Mesodermal cell (in vitro differentiated cells): ENCODE measurements around the gene RARB.

ENCODE experiments used
- H3K27ac ChIP-seq: 2 replicates; pipeline ENCODE4 v1.7.0; 2013; ENCODE audit warnings: mild to moderate bottlenecking, low read depth, low read length, moderate library complexity; ENCODE audit not compliant: severe bottlenecking
- H3K36me3 ChIP-seq: 2 replicates; pipeline ENCODE4 v1.7.1; 2013; ENCODE audit warnings: mild to moderate bottlenecking, low read length, moderate library complexity; ENCODE audit not compliant: control insufficient read depth, insufficient read depth
- H3K4me1 ChIP-seq: one replicate; pipeline ENCODE4 v1.7.1; 2013; ENCODE audit warnings: mild to moderate bottlenecking, low read length; ENCODE audit not compliant: insufficient read depth, control insufficient read depth, poor library complexity, severe bottlenecking
- H3K4me3 ChIP-seq: 2 replicates; pipeline ENCODE4 v1.7.0; 2013; ENCODE audit warnings: low read length, control low read depth, mild to moderate bottlenecking; ENCODE audit not compliant: insufficient read depth, poor library complexity, severe bottlenecking; ENCODE audit errors: extremely low read depth
- H3K9me3 ChIP-seq: 2 replicates; pipeline ENCODE4 v1.7.1; 2013; ENCODE audit warnings: mild to moderate bottlenecking, low read length, moderate library complexity; ENCODE audit not compliant: control insufficient read depth
- WGBS, 2 experiments: methylation state at CpG; one replicate each; pipeline ENCODE4 v1.1.5; 2013; ENCODE audit warnings: missing lambda C conversion rate in 2 of 2; ENCODE audit not compliant: insufficient coverage in 2 of 2; 5-methylcytosine and 5-hydroxymethylcytosine counted together

Gene RARB

GRCh38 chr3:25456723-25457670 is 28.9 kb downstream of the RARB start:
- H3K36me3 ChIP-seq = peaks cover 7% of the 10 kb centered on the region
- H3K4me3 ChIP-seq = no peak overlapping the region
- WGBS, 2 experiments = 71 to 100% methylated on average over 1 of the region's 7 CpGs
- peaks cover 53% of the 10 kb centered on the region for H3K4me1 ChIP-seq
- no peaks in the 10 kb centered on the region for H3K9me3 ChIP-seq
- no peak overlapping the region for H3K27ac ChIP-seq

- Histone ChIP-seq H3K4me3 (no peak overlapping the region), H3K4me1 (peaks cover 55% of the 10 kb centered on the region)
- WGBS, 2 experiments = 67 to 100% methylated on average over 1 of the region's 7 CpGs
Observed at GRCh38 chr3:25457671-25458419, 29.8 kb downstream of the RARB start.

GRCh38 chr3:25458420-25458814 is 30.4 kb downstream of the RARB start:
- no peak overlapping the region for H3K27ac ChIP-seq
- WGBS, 2 experiments = 100% methylated on average over 1 of the region's 2 CpGs; no CpG with 5 or more reads in 1 of the 2 experiments
- peaks cover 7% of the 10 kb centered on the region for H3K36me3 ChIP-seq

More at GRCh38 chr3:25457671-25458419, 29.8 kb downstream of the RARB start:
- Histone ChIP-seq H3K9me3 (no peaks in the 10 kb centered on the region), H3K27ac (no peak overlapping the region), H3K36me3 (peaks cover 7% of the 10 kb centered on the region)

GRCh38 chr3:25460751-25461150 is 32.7 kb downstream of the RARB start:
- Histone ChIP-seq H3K4me1 (peaks cover 30% of the 10 kb centered on the region), H3K4me3 (no peak overlapping the region), H3K36me3 (peaks cover 7% of the 10 kb centered on the region), H3K27ac (no peak overlapping the region), H3K9me3 (no peaks in the 10 kb centered on the region)
- WGBS, 2 experiments = 88 to 89% methylated on average over 1 to 2 of the region's 2 CpGs

More at GRCh38 chr3:25458420-25458814, 30.4 kb downstream of the RARB start:
- Histone ChIP-seq H3K4me1 (peaks cover 53% of the 10 kb centered on the region), H3K4me3 (no peak overlapping the region), H3K9me3 (no peaks in the 10 kb centered on the region)

GRCh38 chr3:25461946-25462345 is 33.9 kb downstream of the RARB start:
- no peak overlapping the region for H3K27ac ChIP-seq

GRCh38 chr3:25462495-25462894 is 34.4 kb downstream of the RARB start:
- 100% methylated on average over 1 of the region's 1 CpG; no CpG with 5 or more reads in 1 of the 2 experiments for WGBS, 2 experiments
- H3K4me3 ChIP-seq = no peak overlapping the region
- H3K36me3 ChIP-seq = peaks cover 7% of the 10 kb centered on the region
- H3K4me1 ChIP-seq = peaks cover 14% of the 10 kb centered on the region
- no peak overlapping the region for H3K27ac ChIP-seq
- H3K9me3 ChIP-seq = no peaks in the 10 kb centered on the region

More at GRCh38 chr3:25461946-25462345, 33.9 kb downstream of the RARB start:
- peaks cover 7% of the 10 kb centered on the region for H3K36me3 ChIP-seq
- WGBS, 2 experiments = 100% methylated on average over 2 of the region's 3 CpGs; no CpG with 5 or more reads in 1 of the 2 experiments
- no peak overlapping the region for H3K4me3 ChIP-seq
- H3K4me1 ChIP-seq = peaks cover 19% of the 10 kb centered on the region
- no peaks in the 10 kb centered on the region for H3K9me3 ChIP-seq

- H3K4me1 ChIP-seq = peaks cover 16% of the 10 kb centered on the region
- no peaks in the 10 kb centered on the region for H3K9me3 ChIP-seq
- no peak overlapping the region for H3K4me3 ChIP-seq
- H3K36me3 ChIP-seq = peaks cover 7% of the 10 kb centered on the region
- no peak overlapping the region for H3K27ac ChIP-seq
- 80 to 93% methylated on average over 2 of the region's 3 CpGs for WGBS, 2 experiments
Observed at GRCh38 chr3:25463836-25464418, 35.9 kb downstream of the RARB start.

- Histone ChIP-seq H3K9me3 (no peaks in the 10 kb centered on the region), H3K27ac (no peak overlapping the region), H3K4me3 (no peak overlapping the region), H3K4me1 (peaks cover 30% of the 10 kb centered on the region), H3K36me3 (peaks cover 7% of the 10 kb centered on the region)
- 92 to 100% methylated on average over 1 to 4 of the region's 5 CpGs for WGBS, 2 experiments
Observed at GRCh38 chr3:25465266-25465860, 37.3 kb downstream of the RARB start.

- Histone ChIP-seq H3K27ac (peak overlapping the region; percentile 36), H3K9me3 (no peaks in the 10 kb centered on the region), H3K36me3 (no peaks in the 10 kb centered on the region), H3K4me3 (no peak overlapping the region), H3K4me1 (peaks cover 53% of the 10 kb centered on the region)
- WGBS, 2 experiments = 88 to 100% methylated on average over 4 of the region's 6 CpGs
Observed at GRCh38 chr3:25468866-25469319, 40.8 kb downstream of the RARB start.

GRCh38 chr3:25469558-25469957 is 41.5 kb downstream of the RARB start:
- no peaks in the 10 kb centered on the region for H3K9me3 ChIP-seq
- WGBS, 2 experiments = 60 to 83% methylated on average over 2 of the region's 2 CpGs
- H3K36me3 ChIP-seq = no peaks in the 10 kb centered on the region
- H3K27ac ChIP-seq = no peak overlapping the region
- H3K4me1 ChIP-seq = peaks cover 57% of the 10 kb centered on the region
- no peak overlapping the region for H3K4me3 ChIP-seq
